HG03378 (cell line): ENCODE measurements around the gene CEACAM16.
"Not testable (repeated sequence)": the region's sequence is repeated elsewhere in the genome, so short reads cannot be mapped to it uniquely, and the experiment has no call there.

Source experiments
- ATAC-seq: cut with Tn5 transposase; IDR thresholded peaks from one replicate; pipeline ENCODE4 v1.9.1; 2021; ENCODE audit warnings: mild to moderate bottlenecking, moderate library complexity; ENCODE audit not compliant: unreplicated experiment

Gene CEACAM16

DNA sequence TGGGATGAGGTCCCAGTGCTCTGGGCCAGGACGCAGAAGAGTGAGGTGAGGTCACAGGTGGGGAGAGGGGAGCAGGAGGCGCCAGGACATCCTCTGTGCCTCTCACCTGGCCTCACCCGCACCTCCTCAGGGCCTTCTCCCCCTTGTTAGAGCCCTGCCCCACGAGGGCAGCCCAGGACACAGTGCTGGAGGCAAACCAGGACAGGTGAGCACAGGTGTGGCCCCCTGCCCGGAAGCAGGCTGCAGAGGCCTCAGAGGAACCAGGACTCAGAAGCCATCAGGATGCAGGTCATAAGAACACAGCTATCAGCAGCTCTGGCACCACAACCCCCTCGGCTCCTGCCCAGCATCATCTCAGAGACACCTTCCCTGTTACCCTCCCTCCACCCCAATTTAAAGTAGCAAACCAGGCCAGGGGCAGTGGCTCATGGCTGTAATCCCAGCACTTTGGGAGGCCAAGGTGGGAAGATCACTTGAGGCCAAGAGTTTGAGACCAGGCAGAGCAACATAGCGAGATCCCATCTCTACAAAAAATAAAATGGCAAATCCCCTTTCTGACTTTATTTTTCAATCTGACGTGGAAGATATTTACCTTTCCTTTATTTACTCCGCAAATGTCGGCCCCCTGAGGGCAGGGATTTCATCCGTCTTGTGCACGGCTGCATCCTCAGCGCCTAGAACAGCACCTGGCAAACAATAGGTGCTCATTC is at the start of gene CEACAM16:
TSS of gene CEACAM16 (plus strand) at position 660 of the 710 bp plus-strand sequence. CDS start 2,306 bp downstream, outside the sequence.
- ATAC-seq = no peak

DNA sequence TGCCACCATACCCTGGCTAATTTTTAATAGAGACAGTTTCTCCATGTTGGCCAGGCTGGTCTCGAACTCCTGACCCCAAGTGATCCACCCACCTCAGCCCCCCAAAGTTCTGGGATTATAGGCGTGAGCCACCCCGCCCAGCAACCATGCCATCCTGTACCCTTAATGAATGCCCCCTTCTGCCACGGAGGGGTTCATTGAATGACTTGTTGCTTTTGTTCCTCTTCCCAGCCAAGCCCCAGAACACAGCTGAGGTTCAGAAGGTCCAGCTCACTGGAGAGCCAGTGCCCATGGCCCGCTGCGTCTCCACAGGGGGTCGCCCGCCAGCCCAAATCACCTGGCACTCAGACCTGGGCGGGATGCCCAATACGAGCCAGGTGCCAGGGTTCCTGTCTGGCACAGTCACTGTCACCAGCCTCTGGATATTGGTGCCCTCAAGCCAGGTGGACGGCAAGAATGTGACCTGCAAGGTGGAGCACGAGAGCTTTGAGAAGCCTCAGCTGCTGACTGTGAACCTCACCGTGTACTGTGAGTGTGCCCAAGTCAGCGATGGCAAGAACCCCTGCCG is 49.3 kb upstream of the CEACAM16 start:
- ATAC-seq = no peak

GRCh38 chr19:44653343-44653742 is 45.6 kb upstream of the CEACAM16 start:
- ATAC-seq = no peak

- ATAC-seq = peak; percentile 78
Measured at GRCh38 chr19:44653977-44654774, 44.8 kb upstream of the CEACAM16 start.

DNA sequence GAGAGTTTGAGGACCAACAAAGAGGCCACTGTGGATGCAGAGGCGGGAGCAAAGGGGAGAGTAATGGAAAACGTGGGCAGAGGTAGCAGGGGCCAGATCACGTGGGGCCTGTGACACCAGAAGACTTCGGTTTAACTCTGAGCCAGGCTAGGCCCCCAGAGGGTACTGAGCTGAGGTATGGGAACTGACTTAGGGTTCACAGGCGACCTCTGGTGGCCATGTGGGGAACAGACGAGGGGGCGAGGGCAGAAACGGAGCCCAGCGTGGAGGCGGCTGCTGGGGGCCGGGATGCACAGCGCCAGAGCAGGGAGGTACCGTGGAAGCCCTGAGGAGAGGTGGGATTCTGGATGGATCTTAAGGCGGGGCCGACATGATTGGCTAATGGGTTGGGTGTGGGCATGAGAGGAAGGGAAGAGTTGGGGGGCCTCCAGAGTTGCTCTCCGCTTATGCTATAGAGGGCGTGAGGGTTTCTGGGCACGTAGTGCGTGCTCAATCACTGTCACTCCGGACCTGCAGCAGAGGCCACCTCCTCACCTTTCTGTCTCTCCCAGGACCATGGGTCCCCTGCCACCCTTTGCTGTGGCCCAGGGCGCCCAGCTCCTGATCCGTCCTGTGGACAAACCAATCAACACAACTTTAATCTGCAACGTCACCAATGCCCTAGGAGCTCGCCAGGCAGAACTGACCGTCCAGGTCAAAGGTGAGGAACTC is 41.6 kb upstream of the CEACAM16 start:
- no peak for ATAC-seq

GRCh38 chr19:44658069-44658733 is 40.8 kb upstream of the CEACAM16 start:
- ATAC-seq = no peak

DNA sequence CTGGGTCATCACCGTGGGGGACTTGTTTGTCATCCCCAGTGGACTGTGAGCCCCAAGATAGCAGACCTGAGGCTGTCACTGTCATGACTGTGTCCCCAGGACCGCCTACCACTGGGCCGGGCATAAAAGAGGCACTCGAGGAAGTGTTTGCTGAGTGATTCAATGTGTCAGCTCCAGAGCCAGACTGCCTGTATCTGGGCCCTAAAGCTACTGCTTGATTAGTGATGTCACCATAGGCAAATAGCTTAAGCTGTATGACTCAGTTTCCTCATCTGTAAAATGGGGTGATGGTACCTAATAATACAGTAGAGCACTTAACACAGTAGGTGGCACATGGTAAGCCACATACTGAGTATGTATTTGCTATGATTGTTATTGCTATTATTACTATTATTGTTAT is 38.9 kb upstream of the CEACAM16 start:
- no peak for ATAC-seq

DNA sequence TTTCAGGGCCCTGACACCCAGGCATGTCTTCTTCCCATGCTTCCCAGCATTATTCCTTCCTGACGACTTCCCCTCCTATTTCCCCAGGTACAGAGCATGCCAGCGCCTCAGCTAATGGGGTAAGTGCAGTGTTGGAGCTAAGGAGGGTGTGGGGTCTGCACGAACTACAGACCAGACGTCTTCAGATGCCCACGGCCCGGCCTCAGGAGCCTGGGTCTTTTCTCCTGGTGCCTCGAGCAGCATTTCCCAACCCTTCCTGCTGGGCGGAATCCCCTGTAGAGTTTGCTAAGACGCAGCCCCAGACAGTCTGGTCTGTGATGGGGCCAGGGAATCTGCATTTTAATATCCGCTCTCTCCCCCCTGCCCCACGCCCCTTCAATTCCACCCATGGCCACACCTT is 37.7 kb upstream of the CEACAM16 start:
- ATAC-seq = no peak

- no peak for ATAC-seq
Measured at GRCh38 chr19:44661904-44662303, 37.0 kb upstream of the CEACAM16 start.

DNA sequence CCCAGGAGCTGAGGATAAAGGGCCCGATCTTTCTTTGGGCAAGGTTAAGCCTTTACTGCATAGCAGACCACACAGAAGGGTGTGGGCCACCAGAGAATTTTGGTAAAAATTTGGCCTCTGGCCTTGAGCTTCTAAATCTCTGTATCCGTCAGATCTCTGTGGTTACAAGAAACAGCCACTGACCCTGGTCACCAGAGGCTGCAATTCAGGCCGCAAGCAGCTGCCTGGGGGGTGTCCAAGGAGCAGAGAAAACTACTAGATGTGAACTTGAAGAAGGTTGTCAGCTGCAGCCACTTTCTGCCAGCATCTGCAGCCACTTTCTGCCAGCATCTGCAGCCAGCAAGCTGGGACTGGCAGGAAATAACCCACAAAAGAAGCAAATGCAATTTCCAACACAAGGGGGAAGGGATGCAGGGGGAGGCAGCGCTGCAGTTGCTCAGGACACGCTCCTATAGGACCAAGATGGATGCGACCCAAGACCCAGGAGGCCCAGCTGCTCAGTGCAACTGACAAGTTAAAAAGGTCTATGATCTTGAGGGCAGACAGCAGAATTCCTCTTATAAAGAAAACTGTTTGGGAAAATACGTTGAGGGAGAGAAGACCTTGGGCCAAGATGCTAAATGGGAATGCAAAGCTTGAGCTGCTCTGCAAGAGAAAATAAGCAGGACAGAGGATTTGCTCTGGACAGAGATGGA is 36.1 kb upstream of the CEACAM16 start:
- no peak for ATAC-seq

DNA sequence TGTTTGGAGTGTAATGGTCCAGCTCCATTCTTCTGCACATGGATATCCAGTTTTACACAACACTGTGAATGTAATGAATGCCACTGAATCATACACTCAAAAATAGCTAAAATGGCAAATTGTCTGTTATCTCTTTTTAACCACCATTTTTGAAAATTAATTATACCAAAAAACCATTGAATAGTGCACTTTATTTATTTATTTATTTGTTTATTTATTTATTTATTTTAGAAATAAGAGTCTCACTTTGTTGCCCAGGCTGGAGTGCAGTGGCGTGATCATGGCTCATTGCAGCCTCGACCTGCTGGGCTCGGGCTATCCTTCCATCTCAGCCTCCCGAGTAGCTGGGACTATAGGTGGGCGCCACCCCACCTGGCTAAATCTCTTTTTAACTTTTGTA is 35.0 kb upstream of the CEACAM16 start:
- no peak for ATAC-seq

GRCh38 chr19:44664976-44665375 is 34.0 kb upstream of the CEACAM16 start:
- ATAC-seq = no peak

- ATAC-seq = no peak
Measured at GRCh38 chr19:44666852-44667556, 31.9 kb upstream of the CEACAM16 start.

DNA sequence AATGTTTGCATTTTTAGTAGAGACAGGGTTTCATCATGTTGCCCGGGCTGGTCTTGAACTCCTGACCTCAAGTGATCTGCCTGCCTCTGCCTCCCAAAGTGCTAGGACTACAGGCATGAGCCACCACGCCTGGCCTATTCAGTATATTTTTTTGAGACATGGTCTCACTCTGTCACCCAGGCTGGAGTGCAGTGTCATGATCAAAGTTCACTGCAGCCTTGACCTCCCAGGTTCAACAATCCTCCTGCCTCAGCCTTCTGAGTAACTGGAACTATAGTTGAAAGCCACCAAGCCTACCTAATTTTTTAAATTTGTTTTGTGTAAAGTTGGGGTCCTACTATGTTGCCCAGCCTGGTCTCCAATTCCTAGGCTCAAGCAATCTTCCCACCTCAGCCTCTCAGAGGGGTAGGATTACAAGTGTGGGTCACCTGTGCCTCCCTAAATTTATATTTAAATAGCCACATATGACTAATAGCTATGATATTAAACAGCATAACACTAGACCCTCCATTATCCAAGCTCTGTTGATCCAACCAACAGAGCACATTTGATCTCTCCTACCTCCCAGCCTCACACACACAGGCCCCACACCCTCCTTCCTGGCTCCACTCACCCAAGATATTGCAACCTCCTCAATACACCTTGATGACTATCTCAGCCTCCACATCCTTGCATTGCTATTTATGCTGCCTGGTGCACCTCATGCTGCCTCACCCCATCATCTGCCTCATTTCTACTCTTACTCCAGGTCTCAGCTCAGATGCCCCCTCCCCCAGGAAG is 29.8 kb upstream of the CEACAM16 start:
- ATAC-seq = no peak

DNA sequence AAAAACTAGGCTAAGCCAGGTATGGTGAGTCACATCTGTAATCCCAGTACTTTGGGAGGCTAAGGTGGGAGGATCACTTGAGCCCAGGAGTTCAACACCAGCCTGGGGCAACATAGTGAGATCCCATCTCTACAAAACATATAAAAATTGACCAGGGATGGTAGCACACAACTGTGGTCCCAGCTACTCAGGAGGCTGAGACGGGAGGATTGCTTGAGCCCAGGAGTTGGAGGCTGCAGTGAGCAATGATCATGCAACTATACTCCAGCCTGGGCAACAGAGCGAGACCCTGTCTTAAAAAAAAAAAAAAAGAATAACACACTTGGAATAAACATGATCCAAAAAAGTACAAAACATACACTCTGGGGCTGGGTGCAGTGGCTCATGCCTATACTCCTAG is 28.9 kb upstream of the CEACAM16 start:
- not testable (repeated sequence) for ATAC-seq

- ATAC-seq = no peak
Measured at GRCh38 chr19:44671400-44671799, 27.6 kb upstream of the CEACAM16 start, which contains the start of gene CEACAM19. TSS of gene CEACAM19 (plus strand) at chr19:44671482. CDS start at chr19:44671932, 450 bp downstream.

DNA sequence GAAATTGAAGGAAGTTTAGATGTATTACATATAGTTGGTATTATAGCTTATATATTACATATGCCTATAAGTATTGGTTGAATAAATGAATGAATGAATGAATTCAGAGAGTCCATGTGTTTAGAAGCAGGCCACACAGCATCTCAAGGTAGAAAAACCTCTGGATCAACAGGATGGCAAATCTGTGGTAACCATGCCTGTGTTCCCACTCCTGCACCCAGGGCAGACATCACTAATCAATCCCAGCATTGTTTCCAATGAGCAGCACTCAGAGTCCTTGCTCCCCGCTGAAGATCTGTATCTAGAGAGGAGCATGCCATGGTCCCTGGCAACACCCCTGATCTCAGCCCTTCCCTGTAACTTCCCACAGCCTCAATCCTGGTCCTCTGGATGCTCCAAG is 26.7 kb upstream of the CEACAM16 start:
- no peak for ATAC-seq

DNA sequence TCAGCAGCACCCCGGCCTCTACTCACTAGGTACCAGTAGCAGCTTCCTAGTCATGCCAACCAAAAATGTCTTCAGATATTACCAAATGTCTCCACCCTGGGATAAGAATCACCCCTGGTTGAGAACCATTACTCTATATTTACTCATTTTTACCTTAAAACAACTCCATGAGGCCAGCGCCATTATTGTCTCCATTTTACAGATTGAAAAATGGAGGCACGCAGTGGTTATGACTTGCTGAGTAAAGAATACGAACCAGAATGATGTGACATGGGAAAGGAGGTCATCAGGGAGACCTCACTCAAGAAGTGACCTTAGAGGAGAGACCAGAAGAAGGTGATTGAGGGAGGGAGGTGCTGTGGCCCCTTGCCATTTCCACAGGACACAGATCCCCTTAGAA is 25.4 kb upstream of the CEACAM16 start:
- ATAC-seq = no peak

- no peak for ATAC-seq
Measured at GRCh38 chr19:44675521-44675920, 23.4 kb upstream of the CEACAM16 start.
